ENCODE results near the gene TSPAN9. TPM values are rescaled to one million over a fixed set of nuclear protein-coding genes. Genes with fewer than 3 reads are reported as not detected.

Gene TSPAN9
- total and polyA plus RNA-seq, 4 experiments from 2014 or later, result 0.67 to 0.84 TPM; not detected in 2

- POLR2A ChIA-PET (ENCODE audit: partially characterized antibody), result no interaction called here
- H3K9me3 Mint-ChIP-seq, result peaks cover 0 to 1% (median 0%) of the 10 kb centered on the region in 8 donors
- H3K27ac Mint-ChIP-seq, result no peak overlapping the region
- peaks cover 8 to 20% of the 10 kb centered on the region in 2 donors for H3K27me3 Mint-ChIP-seq
- intact Hi-C loops (cut with micrococcal nuclease), result no loop called here
- no peaks in the 10 kb centered on the region for H3K4me1 ChIP-seq (ENCODE audit: insufficient read depth, low read length)
- H3K4me3 Mint-ChIP-seq, result no peak overlapping the region
- no peaks in the 10 kb centered on the region for H3K36me3 Mint-ChIP-seq
- H3K4me1 Mint-ChIP-seq, result no peaks in the 10 kb centered on the region
- H3K27me3 ChIP-seq (ENCODE audit: insufficient read depth, low read length), result no peaks in the 10 kb centered on the region
- no peak overlapping the region for H3K4me3 ChIP-seq (ENCODE audit: low read length in 2 of 2)
- H3K27ac ChIP-seq (ENCODE audit: low read depth, low read length), result no peak overlapping the region
- H3K36me3 ChIP-seq (ENCODE audit: insufficient read depth, low read length), result no peaks in the 10 kb centered on the region
- CTCF ChIA-PET (ENCODE audit: partially characterized antibody), result interaction anchor here (1.3 to 10.2 kb wide), 2 partner anchors 17 to 460 kb away, joined by 3 to 87 read pairs; no protein-coding TSS in a partner anchor
- no peaks in the 10 kb centered on the region for H3K9me3 ChIP-seq (ENCODE audit: control insufficient read depth in 1 of 2, low read length in 2 of 2)
- no peak for DNase-seq
Measured at GRCh38 chr12:3317481-3317815, 240.3 kb downstream of the TSPAN9 start.

DNA sequence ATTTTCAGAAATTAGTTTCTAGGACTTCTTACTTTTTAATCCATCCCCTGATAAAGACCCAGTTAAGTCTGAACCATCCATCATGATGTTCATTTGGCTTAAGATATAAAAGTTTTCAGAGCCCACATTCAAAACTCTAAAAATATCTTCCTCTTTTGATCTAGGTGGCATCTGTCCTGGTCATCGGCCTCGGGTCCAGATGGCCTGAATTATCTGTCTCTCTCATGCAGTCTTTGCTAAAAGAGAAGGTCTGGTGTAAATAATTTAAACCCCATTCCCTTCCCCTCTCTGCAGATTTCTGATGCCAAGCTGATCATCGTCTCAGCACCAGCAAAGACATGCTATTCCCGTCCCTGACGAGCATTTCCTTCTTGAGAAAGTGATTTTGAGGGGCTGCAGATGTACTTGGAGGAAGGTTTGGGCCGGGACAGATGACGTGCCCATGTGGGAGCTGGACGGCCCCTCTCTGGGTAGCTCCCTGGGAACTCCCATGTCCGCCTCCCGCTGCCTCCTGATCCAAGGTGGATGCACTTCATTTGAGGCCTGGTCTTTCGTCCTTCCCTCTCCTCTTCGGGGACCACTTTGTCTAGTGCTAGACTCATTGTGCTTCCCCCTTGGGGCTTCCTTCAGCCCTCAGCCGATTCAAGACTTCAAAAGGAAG, 240.8 kb downstream of the TSPAN9 start:
- intact Hi-C loops (cut with micrococcal nuclease), result no loop called here

DNA sequence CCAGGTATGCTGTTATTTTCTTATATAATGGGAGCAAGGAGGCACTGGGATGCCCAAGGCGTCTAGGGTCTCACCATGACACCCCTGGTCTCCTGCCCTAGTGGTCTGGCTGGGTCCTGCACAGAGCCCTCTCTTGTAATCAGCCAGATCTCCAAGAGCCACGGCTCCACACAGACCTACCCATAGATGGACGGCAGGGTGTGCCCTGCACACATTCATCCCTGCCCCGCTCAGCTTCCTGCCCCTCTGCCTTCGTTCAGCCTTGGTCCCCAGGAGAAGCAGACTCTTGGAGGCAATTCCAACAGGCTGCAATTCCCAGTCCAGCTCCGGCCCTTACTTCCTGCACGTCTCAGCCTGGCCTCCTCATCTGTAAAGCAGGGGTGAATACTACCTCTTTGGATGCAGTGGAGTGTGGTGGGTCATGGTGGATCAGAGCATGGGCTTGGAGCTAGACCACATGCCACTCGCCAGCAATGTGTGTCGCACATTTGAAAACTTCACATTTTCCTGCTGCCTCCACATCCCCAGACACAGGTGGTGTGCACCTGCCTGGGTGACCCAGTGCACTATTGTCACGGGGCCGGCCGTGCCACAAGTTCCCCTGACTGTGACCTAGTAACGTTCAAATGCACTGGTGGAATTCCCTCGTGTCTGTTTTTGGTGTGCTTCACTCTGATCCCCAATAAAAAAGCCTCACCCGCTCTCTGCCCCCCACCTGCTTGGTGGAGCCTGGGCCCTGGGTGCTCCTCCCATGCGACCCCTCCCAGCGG, 242.7 kb downstream of the TSPAN9 start:
- POLR2A ChIA-PET (ENCODE audit: partially characterized antibody), result no interaction called here
- Mint-ChIP-seq H3K4me3 (no peak overlapping the region), H3K27me3 (peaks cover 4 to 12% of the 10 kb centered on the region in 2 donors), H3K9me3 (peaks cover 0 to 1% (median 0%) of the 10 kb centered on the region in 8 donors), H3K27ac (no peak overlapping the region), H3K36me3 (no peaks in the 10 kb centered on the region), H3K4me1 (no peaks in the 10 kb centered on the region)
- H3K36me3 ChIP-seq (ENCODE audit: insufficient read depth, low read length), result no peaks in the 10 kb centered on the region
- no peaks in the 10 kb centered on the region for H3K27me3 ChIP-seq (ENCODE audit: insufficient read depth, low read length)
- no peaks in the 10 kb centered on the region for H3K4me1 ChIP-seq (ENCODE audit: insufficient read depth, low read length)
- intact Hi-C loops (cut with micrococcal nuclease), result no loop called here
- no peak overlapping the region for H3K4me3 ChIP-seq (ENCODE audit: low read length in 2 of 2)
- DNase-seq, result no peak
- H3K9me3 ChIP-seq (ENCODE audit: control insufficient read depth in 1 of 2, low read length in 2 of 2), result no peaks in the 10 kb centered on the region
- no peak overlapping the region for H3K27ac ChIP-seq (ENCODE audit: low read depth, low read length)
- CTCF ChIA-PET (ENCODE audit: partially characterized antibody), result no interaction called here

More for the DNA sequence above, 240.8 kb downstream of the TSPAN9 start:
- Mint-ChIP-seq H3K4me1 (no peaks in the 10 kb centered on the region), H3K9me3 (peaks cover 0 to 1% (median 0%) of the 10 kb centered on the region in 8 donors), H3K36me3 (no peaks in the 10 kb centered on the region), H3K4me3 (no peak overlapping the region), H3K27ac (no peak overlapping the region), H3K27me3 (peaks cover 8 to 20% of the 10 kb centered on the region in 2 donors)
- ChIA-PET POLR2A (ENCODE audit: partially characterized antibody) (no interaction called here), CTCF (ENCODE audit: partially characterized antibody) (interaction anchor here (1.3 to 10.2 kb wide), 2 partner anchors 18 to 460 kb away, joined by 3 to 87 read pairs; no protein-coding TSS in a partner anchor)
- Histone ChIP-seq H3K4me3 (ENCODE audit: low read length in 2 of 2) (no peak overlapping the region), H3K4me1 (ENCODE audit: insufficient read depth, low read length) (no peaks in the 10 kb centered on the region), H3K36me3 (ENCODE audit: insufficient read depth, low read length) (no peaks in the 10 kb centered on the region), H3K27me3 (ENCODE audit: insufficient read depth, low read length) (no peaks in the 10 kb centered on the region), H3K9me3 (ENCODE audit: control insufficient read depth in 1 of 2, low read length in 2 of 2) (no peaks in the 10 kb centered on the region), H3K27ac (ENCODE audit: low read depth, low read length) (no peak overlapping the region)
- DNase-seq, result no peak

GRCh38 chr12:3320881-3321509, 243.8 kb downstream of the TSPAN9 start:
- Mint-ChIP-seq H3K27ac (no peak overlapping the region), H3K27me3 (peaks cover 2 to 9% of the 10 kb centered on the region in 2 donors), H3K4me1 (no peaks in the 10 kb centered on the region), H3K9me3 (peaks cover 0 to 1% (median 0%) of the 10 kb centered on the region in 8 donors), H3K36me3 (no peaks in the 10 kb centered on the region), H3K4me3 (no peak overlapping the region)
- Histone ChIP-seq H3K36me3 (ENCODE audit: insufficient read depth, low read length) (no peaks in the 10 kb centered on the region), H3K27ac (ENCODE audit: low read depth, low read length) (no peak overlapping the region), H3K9me3 (ENCODE audit: control insufficient read depth in 1 of 2, low read length in 2 of 2) (no peaks in the 10 kb centered on the region), H3K4me3 (ENCODE audit: low read length in 2 of 2) (no peak overlapping the region), H3K4me1 (ENCODE audit: insufficient read depth, low read length) (no peaks in the 10 kb centered on the region), H3K27me3 (ENCODE audit: insufficient read depth, low read length) (no peaks in the 10 kb centered on the region)
- intact Hi-C loops (cut with micrococcal nuclease), result no loop called here
- ChIA-PET POLR2A (ENCODE audit: partially characterized antibody) (no interaction called here), CTCF (ENCODE audit: partially characterized antibody) (no interaction called here)
- DNase-seq, result no peak

DNA sequence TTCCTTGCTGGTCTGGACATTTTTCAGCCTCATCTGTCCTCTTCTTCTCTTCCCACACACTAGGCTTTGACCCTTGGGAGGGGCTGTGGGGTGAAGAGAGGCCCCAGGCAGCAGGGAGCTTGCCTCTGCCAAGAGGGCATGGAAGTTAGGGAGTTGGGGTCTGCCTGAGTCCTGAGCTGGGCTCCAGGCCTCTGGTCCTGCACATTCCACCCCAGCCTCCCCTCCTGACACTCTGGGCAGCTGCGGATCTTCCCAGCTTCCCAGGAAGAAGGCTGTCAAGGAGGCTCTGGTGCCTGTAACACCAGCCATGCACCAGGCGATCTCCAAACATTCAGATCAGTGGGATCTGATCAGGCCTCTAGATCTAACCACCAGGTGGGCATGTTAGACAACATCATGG, 244.7 kb downstream of the TSPAN9 start:
- intact Hi-C loops (cut with micrococcal nuclease), result no loop called here
- no peak overlapping the region for H3K27ac Mint-ChIP-seq
- peaks cover 0 to 1% (median 0%) of the 10 kb centered on the region in 8 donors for H3K9me3 Mint-ChIP-seq
- H3K4me3 ChIP-seq (ENCODE audit: low read length in 2 of 2), result no peak overlapping the region
- no peak overlapping the region for H3K4me3 Mint-ChIP-seq
- H3K9me3 ChIP-seq (ENCODE audit: control insufficient read depth in 1 of 2, low read length in 2 of 2), result no peaks in the 10 kb centered on the region
- no peaks in the 10 kb centered on the region for H3K36me3 Mint-ChIP-seq
- no peak for DNase-seq
- H3K27ac ChIP-seq (ENCODE audit: low read depth, low read length), result no peak overlapping the region
- H3K27me3 Mint-ChIP-seq, result peaks cover 2 to 9% of the 10 kb centered on the region in 2 donors
- no peaks in the 10 kb centered on the region for H3K36me3 ChIP-seq (ENCODE audit: insufficient read depth, low read length)
- no peaks in the 10 kb centered on the region for H3K4me1 ChIP-seq (ENCODE audit: insufficient read depth, low read length)
- H3K4me1 Mint-ChIP-seq, result no peaks in the 10 kb centered on the region
- CTCF ChIA-PET (ENCODE audit: partially characterized antibody), result no interaction called here
- POLR2A ChIA-PET (ENCODE audit: partially characterized antibody), result no interaction called here
- H3K27me3 ChIP-seq (ENCODE audit: insufficient read depth, low read length), result no peaks in the 10 kb centered on the region

- H3K4me3 Mint-ChIP-seq, result no peak overlapping the region
Measured at GRCh38 chr12:3323002-3323685, 246.0 kb downstream of the TSPAN9 start.

DNA sequence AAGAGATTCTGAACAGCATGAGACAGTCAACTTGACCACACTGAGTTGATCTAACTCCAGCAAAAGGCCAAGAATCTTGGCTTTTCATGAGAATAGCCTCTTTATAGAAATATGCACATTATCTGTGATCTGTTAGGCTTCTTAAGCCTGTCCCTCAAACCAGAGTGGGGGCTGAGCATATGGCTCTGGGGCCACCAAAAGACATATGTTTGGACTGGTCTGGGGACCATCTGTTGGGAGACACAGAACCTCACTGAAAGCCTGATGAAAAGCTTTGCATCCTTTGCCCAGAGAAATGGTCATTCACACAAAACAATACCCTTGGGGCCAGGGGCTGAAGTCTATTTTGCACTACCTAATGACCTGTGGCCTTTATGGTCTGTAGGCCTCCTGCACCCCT, 248.6 kb downstream of the TSPAN9 start:
- DNase-seq, result no peak
- Histone ChIP-seq H3K9me3 (ENCODE audit: control insufficient read depth in 1 of 2, low read length in 2 of 2) (no peaks in the 10 kb centered on the region), H3K27me3 (ENCODE audit: insufficient read depth, low read length) (no peaks in the 10 kb centered on the region), H3K36me3 (ENCODE audit: insufficient read depth, low read length) (no peaks in the 10 kb centered on the region), H3K4me1 (ENCODE audit: insufficient read depth, low read length) (no peaks in the 10 kb centered on the region), H3K4me3 (ENCODE audit: low read length in 2 of 2) (no peak overlapping the region), H3K27ac (ENCODE audit: low read depth, low read length) (no peak overlapping the region)
- Mint-ChIP-seq H3K4me3 (no peak overlapping the region), H3K36me3 (no peaks in the 10 kb centered on the region), H3K9me3 (no peaks in the 10 kb centered on the region), H3K27ac (no peak overlapping the region), H3K27me3 (peaks cover 3 to 8% of the 10 kb centered on the region in 2 donors), H3K4me1 (no peaks in the 10 kb centered on the region)
- POLR2A ChIA-PET (ENCODE audit: partially characterized antibody), result interaction anchor here (0.6 kb wide), 1 partner anchor 238 kb away, joined by 3 read pairs; no protein-coding TSS in a partner anchor
- intact Hi-C loops (cut with micrococcal nuclease), result no loop called here
- CTCF ChIA-PET (ENCODE audit: partially characterized antibody), result no interaction called here

More at GRCh38 chr12:3323002-3323685, 246.0 kb downstream of the TSPAN9 start:
- intact Hi-C loops (cut with micrococcal nuclease), result no loop called here
- H3K36me3 ChIP-seq (ENCODE audit: insufficient read depth, low read length), result no peaks in the 10 kb centered on the region
- no peak for DNase-seq
- Mint-ChIP-seq H3K27ac (peak overlapping the region in 1 of 7 donors; percentile 42), H3K27me3 (peaks cover 4 to 6% of the 10 kb centered on the region in 2 donors), H3K4me1 (no peaks in the 10 kb centered on the region), H3K36me3 (no peaks in the 10 kb centered on the region), H3K9me3 (peaks cover 0 to 1% (median 0%) of the 10 kb centered on the region in 8 donors)
- H3K27ac ChIP-seq (ENCODE audit: low read depth, low read length), result no peak overlapping the region
- H3K4me3 ChIP-seq (ENCODE audit: low read length in 2 of 2), result no peak overlapping the region
- H3K27me3 ChIP-seq (ENCODE audit: insufficient read depth, low read length), result no peaks in the 10 kb centered on the region
- CTCF ChIA-PET (ENCODE audit: partially characterized antibody), result interaction anchor here (2.1 kb wide), 1 partner anchor 23 kb away, joined by 8 read pairs; no protein-coding TSS in a partner anchor
- no peaks in the 10 kb centered on the region for H3K4me1 ChIP-seq (ENCODE audit: insufficient read depth, low read length)
- POLR2A ChIA-PET (ENCODE audit: partially characterized antibody), result no interaction called here
- no peaks in the 10 kb centered on the region for H3K9me3 ChIP-seq (ENCODE audit: control insufficient read depth in 1 of 2, low read length in 2 of 2)
